DLD1 (cell line): ENCODE results near the gene DNAJC5G.
"Not testable (repeated sequence)": the region's sequence is repeated elsewhere in the genome, so short reads cannot be mapped to it uniquely, and the experiment has no call there.

ENCODE experiments used
- in situ Hi-C: cut with HindIII; loops from 2 replicates; pipeline ENCODE4 v1.10.0; 2017; ENCODE audit warnings: low sequenced_read_pairs

DNAJC5G gene

GRCh38 chr2:27250652-27251379 is 24.4 kb upstream of the DNAJC5G start:
- in situ Hi-C loops, result no loop called here

- in situ Hi-C loops, result no loop called here
Observed at GRCh38 chr2:27251766-27252165, 23.5 kb upstream of the DNAJC5G start.

GRCh38 chr2:27255187-27255586 is 20.0 kb upstream of the DNAJC5G start:
- in situ Hi-C loops, result no loop called here

- in situ Hi-C loops, result no loop called here
Observed at GRCh38 chr2:27255660-27256059, 19.6 kb upstream of the DNAJC5G start.

GRCh38 chr2:27256855-27257454 is 18.3 kb upstream of the DNAJC5G start:
- in situ Hi-C loops, result no loop called here

GRCh38 chr2:27258051-27258450 is 17.2 kb upstream of the DNAJC5G start:
- in situ Hi-C loops, result no loop called here

- in situ Hi-C loops, result no loop called here
Observed at GRCh38 chr2:27261241-27261925, 13.8 kb upstream of the DNAJC5G start.

- in situ Hi-C loops, result no loop called here
Observed at GRCh38 chr2:27261926-27262298, 13.3 kb upstream of the DNAJC5G start.

- in situ Hi-C loops, result no loop called here
Observed at GRCh38 chr2:27262379-27263286, 12.6 kb upstream of the DNAJC5G start, which contains the start of gene SLC30A3. Gene SLC30A3 (minus strand): TSS chr2:27263047. CDS start chr2:27262906, 141 bp downstream.

- in situ Hi-C loops, result no loop called here
Observed at GRCh38 chr2:27263287-27264252, 11.7 kb upstream of the DNAJC5G start.

GRCh38 chr2:27264253-27264752 is 10.9 kb upstream of the DNAJC5G start:
- in situ Hi-C loops, result no loop called here

GRCh38 chr2:27264753-27265535 is 10.3 kb upstream of the DNAJC5G start:
- in situ Hi-C loops, result no loop called here

GRCh38 chr2:27265536-27265870 is 9.7 kb upstream of the DNAJC5G start:
- in situ Hi-C loops, result no loop called here

- in situ Hi-C loops, result not testable (repeated sequence)
Observed at GRCh38 chr2:27268296-27268695, 6.9 kb upstream of the DNAJC5G start.

GRCh38 chr2:27270131-27270530 is 5.1 kb upstream of the DNAJC5G start:
- in situ Hi-C loops, result no loop called here

GRCh38 chr2:27270670-27271069 is 4.6 kb upstream of the DNAJC5G start:
- in situ Hi-C loops, result no loop called here

GRCh38 chr2:27271631-27272340 is 3.4 kb upstream of the DNAJC5G start:
- in situ Hi-C loops, result no loop called here
